NCI-H128 (cell line): Measurements from ENCODE around the gene CTLA4.
"Not testable (repeated sequence)": the region's sequence is repeated elsewhere in the genome, so short reads cannot be mapped to it uniquely, and the experiment has no call there.

Experiments
- DNase-seq: peaks from one replicate; lab custom pipeline; 2025; ENCODE audit not compliant: unreplicated experiment; lab: John Stamatoyannopoulos, UW

The CTLA4 gene

DNA sequence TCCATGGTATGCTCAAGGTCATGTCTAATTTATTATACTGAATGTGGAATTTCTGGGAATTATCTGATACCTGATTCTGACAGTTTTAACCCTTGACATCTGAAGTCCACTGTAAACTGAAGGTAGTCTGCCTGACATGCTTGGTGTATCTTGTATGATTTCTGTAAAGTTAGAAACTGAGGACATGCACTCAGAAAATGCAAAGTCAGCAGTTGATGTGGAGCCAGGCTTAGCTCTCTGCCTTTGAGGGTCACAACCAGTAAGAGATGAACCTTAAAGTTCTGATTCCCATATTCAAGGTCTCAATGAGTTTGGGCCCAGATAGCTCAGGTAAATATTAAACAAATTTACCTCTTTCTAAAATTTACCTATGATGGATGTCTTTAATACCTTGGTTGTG, 12.3 kb upstream of the CTLA4 start:
- DNase-seq: no peak

DNA sequence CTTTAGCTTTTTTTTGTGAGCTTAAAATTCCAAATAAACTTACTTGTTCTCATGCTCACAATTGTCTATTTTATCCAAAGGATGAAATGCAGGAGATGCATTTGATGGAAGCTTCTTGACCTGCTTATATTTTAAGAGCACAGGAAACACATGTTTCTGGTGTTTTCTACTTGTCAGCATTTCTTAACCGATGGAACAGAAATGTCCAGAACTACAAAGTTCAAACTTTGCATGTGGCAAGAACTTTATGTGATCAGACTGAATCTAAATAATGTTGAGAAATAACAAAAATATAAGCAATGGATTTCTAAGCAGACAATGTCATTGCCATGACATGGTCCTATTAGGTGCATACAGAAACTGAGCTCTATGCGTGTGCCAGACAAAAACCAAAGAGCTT, 9.9 kb upstream of the CTLA4 start:
- no peak for DNase-seq

DNA sequence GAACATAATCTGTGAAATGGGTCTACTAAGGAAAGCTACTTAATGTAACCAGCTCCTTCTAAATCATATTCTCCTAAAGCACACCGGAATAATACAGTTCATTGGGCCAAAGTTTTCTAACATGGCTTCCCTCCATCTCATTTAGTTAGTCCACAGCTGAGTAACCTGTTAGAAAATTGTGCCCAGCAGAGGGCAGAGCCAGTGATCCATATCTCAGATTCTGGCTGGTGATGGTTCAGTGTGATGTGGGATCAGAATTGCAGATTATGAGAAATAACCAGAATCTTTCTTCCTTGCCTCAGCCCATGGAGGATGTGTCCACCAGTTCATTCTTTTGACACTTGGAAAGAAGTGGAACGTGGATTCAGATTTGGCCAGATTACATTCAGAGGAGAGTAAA, 9.4 kb upstream of the CTLA4 start:
- no peak for DNase-seq

- no peak for DNase-seq
Observed at GRCh38 chr2:203859030-203859789, 8.4 kb upstream of the CTLA4 start.

- no peak for DNase-seq
Observed at GRCh38 chr2:203861197-203861596, 6.4 kb upstream of the CTLA4 start.

- no peak for DNase-seq
Observed at GRCh38 chr2:203861607-203862006, 6.0 kb upstream of the CTLA4 start.

DNA sequence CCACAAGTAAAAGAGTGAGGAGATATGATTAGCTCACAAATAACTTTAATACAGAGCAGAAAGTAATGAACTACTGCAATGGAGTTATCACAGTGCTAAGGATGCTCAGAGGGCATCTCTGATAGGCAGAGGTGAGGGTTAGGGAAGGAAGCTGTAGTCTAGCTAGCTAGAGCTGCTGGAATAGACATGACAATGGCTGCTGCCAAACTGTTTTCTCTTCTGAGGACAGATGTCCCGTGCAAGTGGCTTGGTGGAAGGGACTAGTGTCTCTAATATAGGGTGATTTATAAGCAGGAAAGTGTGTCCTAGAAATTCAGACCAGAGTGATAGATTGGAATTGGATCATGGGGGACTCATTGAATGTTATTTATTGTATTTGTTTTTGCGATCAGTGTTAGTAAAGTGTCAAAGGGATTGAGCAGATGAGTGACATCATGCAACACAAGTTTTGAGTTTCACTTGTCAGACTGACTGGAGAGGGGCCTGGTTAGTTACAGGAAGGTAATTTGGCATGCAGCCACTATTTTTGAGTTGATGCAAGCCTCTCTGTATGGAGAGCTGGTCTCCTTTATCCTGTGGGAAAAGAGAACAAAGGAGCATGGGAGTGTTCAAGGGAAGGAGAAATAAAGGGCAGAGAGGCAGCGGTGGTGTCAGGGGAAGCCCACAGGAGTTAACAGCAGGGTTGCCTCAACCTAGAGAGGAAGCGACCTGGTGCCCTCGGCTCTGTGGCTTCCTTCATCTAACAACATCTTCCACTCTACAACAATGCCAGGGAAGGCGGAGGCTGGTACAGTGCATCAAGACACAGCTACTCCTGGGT, 1.9 kb downstream of the CTLA4 start:
- peak; percentile 17 for DNase-seq

DNA sequence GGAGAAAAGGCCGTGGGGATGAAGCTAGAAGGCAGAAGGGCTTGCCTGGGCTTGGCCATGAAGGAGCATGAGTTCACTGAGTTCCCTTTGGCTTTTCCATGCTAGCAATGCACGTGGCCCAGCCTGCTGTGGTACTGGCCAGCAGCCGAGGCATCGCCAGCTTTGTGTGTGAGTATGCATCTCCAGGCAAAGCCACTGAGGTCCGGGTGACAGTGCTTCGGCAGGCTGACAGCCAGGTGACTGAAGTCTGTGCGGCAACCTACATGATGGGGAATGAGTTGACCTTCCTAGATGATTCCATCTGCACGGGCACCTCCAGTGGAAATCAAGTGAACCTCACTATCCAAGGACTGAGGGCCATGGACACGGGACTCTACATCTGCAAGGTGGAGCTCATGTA, 2.9 kb downstream of the CTLA4 start:
- no peak for DNase-seq

- DNase-seq: no peak
Observed at GRCh38 chr2:203870941-203871340, 3.4 kb downstream of the CTLA4 start.

DNA sequence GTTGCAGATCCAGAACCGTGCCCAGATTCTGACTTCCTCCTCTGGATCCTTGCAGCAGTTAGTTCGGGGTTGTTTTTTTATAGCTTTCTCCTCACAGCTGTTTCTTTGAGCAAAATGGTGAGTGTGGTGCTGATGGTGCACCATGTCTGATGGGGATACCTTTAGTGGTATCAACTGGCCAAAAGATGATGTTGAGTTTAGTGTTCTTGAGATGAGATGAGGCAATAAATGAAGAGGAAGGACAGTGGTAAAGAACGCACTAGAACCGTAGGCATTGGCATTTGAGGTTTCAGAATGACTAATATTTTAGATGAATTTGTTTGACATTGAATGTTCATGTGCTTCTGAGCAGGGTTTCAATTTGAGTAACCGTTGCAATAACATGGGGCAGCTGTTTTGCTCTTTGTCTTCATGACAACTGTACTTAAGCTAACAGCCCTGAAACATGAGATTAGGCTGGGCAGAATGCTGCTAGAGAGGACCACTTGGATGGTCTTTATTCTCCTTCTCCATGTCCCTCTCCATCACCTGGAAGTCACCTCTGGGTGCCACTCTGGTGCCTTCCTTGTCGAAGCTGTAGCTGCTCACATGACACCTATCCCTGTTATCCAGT, 3.9 kb downstream of the CTLA4 start:
- no peak for DNase-seq

- no peak for DNase-seq
Observed at GRCh38 chr2:203873461-203873860, 5.9 kb downstream of the CTLA4 start.

DNA sequence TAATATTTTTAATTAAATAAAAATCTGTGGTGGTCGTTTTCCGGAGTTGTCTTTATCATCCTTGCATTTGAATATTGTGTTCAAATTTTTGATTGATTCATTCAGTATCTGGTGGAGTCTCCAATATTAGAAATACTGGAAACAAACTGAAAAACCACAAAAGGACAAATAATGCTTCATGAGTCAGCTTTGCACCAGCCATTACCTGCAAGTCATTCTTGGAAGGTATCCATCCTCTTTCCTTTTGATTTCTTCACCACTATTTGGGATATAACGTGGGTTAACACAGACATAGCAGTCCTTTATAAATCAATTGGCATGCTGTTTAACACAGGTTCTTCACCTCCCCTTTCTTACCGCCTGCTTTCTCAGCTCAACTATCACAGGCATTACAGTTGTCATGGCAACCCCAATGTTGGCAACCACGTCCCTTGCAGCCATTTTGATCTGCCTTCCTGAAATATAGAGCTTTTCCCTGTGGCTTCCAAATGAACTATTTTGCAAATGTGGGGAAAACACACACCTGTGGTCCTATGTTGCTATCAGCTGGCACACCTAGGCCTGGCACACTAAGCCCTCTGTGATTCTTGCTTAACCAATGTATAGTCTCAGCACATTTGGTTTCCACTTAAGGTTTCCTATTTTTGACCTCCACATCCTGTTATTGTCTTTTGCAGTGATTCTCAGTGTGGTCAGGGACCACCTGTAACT, 6.5 kb downstream of the CTLA4 start:
- no peak for DNase-seq

GRCh38 chr2:203875471-203875870, 7.9 kb downstream of the CTLA4 start:
- DNase-seq: no peak

- no peak for DNase-seq
Observed at GRCh38 chr2:203876328-203876727, 8.8 kb downstream of the CTLA4 start.

DNA sequence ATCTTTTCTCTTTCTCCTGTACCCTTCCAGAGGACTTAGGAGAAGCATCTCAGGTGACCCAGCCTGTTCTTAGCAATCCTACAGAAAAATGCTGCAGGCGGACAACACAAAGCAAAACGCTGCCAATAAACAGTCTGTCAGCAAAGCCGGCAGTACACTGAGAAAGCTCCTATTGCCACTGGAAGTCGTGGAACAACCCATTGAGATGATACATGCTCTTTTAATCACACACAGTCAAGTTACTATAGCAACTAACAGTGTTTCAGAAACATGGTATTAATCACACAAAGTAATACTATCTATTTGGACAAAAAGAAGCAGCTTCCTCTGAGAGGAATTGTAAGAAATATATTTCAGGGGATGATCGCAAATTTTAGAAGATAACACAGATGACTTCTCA, 10.5 kb downstream of the CTLA4 start:
- DNase-seq: no peak

DNA sequence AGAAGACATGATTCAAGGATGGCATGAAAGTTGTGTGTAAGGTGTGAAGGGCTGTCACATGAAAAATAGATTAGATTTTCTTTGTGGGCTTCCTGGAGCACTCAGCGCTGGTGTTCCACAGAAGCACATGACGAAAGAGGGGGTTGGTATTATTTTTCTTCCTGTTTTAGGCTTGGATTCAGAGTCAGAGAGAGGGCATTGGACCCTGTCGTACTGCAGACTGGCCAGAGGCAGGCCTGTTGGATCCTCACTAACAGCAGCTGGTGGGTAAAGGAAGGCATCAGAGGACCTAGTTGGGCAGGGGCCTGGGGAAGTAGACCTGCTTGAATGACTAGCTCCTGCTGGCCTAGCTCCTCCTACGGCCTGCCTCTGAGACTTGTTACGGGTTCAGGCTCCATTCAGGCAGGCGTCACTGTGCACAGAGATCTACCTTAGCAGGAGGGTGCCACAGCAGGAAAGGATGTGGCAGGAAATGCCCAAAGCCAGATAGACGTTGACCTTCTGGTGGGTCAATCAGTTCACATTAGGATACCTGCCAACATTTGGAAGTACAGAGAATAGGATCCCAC, 13.1 kb downstream of the CTLA4 start:
- DNase-seq: no peak

DNA sequence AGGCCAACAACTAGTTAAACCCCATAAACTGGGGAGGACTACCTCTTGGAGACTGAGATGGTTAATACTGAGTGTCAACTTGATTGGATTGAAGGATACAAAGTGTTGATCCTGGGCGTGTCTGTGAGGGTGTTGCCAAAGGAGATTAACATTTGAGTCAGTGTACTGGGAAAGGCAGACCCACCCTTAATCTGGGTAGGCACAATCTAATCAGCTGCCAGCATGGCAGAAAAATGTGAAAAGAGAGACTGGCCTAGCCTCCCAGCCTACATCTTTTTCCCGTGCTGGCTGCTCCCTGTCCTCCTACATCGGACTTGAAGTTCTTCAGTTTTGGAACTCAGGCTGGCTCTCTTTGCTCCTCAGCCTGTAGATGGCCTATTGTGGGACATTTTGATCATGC, 13.6 kb downstream of the CTLA4 start:
- DNase-seq: not testable (repeated sequence)

DNA sequence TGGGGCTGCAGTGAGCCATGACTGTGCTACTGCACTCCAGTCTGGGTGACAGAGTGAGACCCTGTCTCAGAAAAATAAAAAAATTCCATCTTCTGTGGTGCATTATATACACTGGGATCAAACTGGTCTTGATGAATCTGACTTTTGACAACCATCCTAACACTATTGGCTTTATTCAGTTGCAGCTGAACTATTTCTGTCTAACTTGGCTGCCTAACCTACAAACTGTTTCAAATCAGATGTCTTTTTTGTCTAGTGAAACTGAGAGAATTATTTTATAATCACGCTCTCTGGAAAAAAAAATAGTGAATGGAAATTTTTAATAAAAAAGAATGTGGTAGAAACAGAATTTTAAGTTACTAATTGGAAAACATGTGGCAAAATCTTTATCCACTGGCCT, 15.0 kb downstream of the CTLA4 start:
- DNase-seq: no peak

- DNase-seq: no peak
Observed at GRCh38 chr2:203886661-203887151, 19.1 kb downstream of the CTLA4 start.

DNA sequence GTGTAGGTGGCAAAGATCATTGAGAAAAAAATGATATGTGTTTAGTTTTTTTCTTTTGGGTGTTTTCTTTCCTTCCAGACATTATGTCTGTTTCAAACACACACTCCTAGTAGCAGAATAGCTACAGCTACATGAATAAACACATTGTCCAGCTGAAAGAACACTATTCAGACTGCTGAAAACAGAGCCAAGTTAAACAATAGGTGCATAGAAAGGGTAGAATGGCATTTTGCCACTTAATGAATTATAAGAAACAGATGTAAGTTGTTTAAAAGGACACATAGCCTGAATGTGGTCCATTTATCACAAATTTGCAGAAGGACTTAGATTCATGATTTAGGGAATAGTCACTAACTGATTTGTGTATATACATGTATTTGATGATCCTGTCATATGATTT, 20.1 kb downstream of the CTLA4 start:
- no peak for DNase-seq

DNA sequence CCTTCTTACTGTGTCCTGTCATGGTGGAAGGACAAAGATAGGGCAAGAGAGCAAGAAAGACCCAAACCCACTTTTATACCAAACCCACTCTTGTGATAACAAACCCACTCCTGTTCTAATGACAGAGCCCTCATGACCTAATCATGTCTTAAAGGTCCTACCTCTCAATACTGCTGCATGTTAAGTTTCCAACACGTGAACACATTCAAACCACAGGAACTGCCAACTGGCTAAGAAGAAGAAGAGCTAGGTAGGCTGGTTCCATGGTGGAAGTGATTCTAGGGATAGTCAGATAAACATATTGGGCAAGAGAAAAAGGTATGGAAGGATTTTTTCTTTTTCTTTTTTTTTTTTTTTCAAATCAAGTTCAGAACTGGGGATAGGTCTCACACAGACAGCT, 22.0 kb downstream of the CTLA4 start:
- no peak for DNase-seq
